ENCODE data around the gene DMAC1. TPM values are rescaled to one million over a fixed set of nuclear protein-coding genes. Genes with fewer than 3 reads are reported as not detected.

The DMAC1 gene
- polyA plus RNA-seq, 12 donors = 30.3 to 76.7 (median 66.8) TPM; not detected in 1

DNA sequence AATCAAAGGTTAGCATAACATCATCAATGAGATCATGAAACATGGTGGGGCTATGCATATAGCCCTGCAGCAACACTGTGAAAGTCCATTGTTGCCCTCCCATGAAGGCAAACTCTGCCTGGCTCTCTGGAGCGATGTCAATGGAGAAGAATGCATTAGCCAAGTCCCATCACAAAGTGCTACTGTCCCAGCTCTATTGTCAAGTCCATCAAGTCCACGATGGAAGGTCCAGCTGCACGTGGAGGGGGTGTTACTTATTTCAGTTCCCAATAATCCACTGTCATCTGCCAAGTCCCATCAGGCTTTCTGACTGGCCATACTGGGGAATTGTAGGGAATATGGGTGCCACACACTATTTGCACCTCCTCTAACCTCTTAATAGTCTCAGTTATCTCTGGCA lies 10.8 kb downstream of the DMAC1 start:
- no peak for DNase-seq

DNA sequence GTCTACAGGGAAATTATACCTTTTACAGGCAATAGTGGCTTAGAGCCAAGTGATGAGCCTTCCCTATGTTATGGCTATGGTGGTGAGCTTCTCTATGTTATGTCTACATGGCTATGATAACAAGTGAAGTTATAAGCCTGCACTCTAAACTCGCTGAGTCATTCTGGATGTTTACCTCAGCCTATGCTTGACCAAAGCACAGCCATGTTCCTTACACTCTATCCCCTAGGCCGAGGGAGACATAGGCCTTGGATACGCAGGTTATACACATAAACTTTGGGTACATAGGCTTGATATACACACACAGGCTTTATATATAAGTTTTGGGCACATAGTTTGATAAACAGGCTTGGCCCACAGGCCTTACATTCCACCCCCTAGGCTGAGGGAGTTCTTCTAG lies 13.8 kb downstream of the DMAC1 start:
- DNase-seq = no peak

DNA sequence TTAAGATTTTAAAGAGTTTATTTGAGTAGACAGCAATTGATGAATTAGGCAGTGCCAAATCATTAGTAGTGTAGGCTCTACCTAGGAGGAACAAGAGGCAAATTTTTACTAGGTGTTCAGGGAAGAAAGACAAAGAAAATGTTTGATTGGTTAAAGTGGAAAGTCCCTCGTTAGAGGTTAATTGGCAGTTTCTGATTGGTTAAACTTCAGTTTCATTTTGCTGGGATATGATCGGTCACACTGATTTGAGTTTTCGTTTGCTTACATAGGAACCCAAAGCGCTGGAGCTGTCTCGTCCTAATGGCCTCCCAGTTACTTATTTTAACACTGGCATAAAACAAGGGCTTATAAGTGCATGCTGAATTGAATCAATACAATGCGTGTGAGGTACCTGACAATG lies 15.1 kb downstream of the DMAC1 start:
- no peak for DNase-seq

DNA sequence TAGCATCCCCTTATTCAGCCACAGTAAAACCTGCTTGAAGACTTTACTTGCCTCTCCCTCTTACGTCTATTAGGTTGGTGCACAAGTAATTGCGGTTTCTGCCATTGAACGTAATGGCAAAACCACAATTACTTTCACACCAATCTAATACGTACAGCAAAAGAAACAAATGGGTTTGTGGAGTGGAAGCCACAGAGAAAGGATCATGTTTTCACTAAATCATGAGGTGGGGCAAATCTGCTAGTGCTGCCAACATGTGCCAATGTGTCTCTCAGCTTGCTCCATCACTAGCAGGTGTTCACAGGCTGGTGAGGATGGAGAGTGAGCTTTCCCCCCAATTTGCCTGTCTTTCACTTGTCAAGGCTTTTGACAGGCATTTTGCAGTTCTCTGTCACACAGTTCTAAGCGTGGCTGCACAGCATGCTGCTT lies 15.9 kb downstream of the DMAC1 start:
- DNase-seq = no peak

DNA sequence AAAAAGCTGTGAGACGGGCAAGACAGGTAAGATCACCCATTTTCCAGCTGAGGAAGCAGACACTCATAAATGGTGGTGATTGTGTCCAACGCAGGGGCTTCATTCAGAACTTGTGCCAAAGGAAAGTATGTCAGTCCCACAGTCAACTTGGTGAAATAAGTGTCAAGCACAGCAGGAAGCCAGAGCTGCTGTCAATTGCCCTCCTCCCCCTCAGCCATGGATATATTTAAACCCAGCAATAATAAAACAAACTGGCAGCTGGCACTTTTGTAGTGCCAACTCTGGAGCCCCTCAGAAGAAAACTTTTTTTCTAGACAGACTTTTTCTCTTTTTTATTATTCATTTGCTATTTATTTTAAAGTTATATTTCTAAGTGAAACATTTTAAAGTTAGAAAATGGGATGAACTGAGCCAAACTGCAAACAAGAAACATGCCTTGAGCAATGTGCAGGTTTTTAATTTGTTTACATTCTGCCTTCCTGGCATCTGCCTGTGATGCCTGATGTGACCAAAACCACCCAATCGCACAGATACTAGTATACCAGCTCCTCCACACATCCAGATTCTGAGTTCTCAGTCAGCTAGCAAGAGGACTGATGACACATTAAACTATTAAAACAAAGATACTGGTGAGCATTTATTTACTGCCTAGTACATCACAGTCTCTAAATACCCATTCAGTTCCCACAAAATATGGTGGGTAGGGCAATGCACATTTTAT lies 17.0 kb downstream of the DMAC1 start:
- DNase-seq = no peak

DNA sequence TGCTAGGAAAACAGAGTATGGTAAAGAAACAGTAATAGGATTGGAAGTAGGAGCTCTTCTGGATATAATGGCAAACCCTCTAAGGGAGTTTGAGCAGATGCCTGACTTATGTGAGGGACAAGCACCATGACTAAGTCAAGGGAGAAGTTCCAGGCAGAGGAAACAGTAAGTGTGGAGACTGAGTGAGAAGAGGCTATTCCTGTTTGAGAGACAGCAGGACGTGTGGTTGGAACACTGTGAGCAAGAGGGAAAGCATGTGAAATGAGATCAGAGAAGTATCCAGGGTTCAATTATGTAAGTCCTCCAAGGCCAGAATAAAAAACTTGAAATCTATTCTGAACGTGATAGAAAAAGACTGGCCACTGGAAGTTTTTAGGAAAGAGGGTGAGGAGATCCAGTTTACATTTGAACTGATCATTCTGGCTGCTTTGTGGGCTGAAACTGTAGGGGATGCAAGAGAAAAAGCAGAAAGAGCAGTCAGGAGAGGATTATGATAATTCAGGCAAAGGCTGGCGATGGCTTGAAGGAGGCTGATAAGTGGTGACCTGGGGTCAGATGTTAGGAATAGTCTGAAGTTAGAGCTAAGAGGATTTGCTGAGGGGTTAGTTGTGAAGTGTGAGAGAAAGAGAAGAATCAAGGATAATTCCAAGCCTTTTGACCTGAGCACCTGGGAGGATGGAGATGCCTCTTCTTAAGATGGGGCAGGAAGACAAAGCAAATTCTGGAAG lies 19.2 kb downstream of the DMAC1 start:
- DNase-seq = no peak

DNA sequence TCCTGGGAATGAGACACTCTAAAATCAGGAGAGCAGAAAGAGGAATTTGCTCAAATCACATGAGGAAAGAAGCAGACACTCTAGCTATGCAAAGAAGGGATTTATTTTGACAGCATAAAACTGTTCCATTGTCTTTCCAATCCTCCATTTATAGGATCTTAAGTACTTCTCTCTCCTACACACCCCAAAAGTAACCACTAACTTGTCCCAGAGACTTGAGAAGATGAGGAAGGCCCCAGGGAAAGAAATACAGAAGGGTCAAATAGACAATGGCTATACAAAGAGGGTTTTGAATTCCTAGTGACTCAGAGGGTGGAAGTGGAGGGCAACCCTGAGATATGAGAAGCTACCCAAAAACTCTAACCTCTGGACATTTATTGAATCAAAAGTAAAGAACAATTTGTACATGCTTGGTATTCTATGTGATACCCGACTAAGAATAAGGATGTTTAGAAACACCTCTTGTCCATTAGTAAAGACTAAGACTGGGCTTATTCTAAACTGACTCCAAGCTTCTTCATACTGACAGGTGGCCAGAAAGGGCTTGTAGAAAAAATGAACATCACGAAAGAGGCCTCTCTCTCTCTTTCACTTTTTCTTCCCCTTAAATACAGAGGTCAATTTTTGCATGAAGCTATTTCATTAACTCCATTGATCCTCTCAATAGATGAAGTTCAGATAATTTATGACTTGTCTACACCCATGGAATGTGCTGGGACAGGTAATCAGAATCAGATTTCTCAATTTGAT lies 20.6 kb downstream of the DMAC1 start:
- no peak for DNase-seq

DNA sequence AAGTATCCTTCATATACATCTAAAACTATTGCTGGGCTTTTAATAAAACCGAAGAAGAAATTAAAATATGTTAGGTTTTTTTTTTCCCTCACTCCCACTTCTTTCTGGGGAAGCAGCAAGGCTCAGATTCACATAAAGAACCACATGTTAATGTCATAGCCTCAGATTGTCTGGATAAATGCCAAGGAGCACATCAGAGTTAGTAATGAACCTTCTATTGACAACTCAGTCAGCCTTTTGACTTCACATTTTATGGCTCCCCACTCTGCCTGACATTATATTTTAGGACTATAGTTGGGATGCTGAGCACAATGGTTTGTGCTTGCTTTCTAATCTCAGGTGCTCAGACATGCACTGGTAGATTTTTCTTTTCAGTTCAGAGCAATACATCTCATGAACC lies 21.8 kb downstream of the DMAC1 start:
- no peak for DNase-seq

DNA sequence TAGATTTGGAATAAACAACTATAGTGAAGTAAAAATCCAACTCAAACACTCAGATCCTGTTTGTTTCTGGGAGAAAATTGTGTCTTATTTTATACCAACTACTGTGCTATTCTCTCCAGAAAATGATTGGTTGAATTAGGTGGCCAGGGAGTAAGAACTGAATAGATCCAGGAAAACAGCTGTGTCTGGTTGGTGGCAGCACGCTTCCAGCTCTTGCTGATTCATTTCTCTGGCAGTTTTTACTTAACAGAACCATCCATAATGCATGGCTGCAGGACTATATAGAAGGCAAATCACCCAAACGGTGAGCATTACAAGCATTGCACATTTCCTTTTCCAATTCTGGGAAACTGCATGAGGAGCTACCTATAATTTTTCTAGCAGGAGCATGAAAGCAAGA lies 29.5 kb downstream of the DMAC1 start:
- DNase-seq = no peak

DNA sequence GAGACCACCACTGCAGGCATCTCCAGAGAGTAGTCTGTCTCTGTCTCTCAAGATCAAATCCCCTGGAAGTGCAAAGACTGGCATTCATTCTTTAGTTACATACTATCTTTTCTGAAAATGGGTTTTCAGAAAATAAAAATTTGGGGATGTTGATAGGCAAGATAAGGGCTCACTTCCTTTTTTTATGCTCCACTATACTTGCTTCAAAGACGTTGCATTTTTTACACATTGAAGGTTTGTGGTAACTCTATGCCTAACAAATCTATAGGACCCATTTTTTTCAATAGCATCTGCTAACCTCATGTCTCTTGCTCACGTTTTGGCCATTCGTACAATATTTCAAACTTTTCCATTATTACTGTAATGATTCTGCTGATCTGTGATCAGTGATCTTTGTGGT lies 37.0 kb downstream of the DMAC1 start:
- no peak for DNase-seq

DNA sequence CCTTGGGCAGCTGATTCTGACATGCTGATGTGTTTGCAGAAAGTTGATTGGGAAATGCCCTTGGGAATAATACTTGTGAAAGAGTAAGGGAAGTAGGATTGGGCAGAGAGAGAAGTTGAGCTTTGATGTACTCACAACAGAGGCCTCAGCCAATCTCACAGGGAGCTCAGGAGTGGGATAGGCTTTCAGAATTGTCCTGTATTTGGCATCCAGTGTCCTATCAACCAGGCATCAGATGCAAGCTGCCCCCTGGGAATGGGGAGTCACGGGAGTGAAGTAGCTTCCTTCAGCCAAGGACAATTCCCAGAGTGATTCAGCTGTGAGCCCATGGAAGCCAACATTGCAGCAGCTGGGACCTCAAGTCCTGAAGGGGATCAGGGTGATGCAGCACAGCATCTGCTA lies 39.6 kb downstream of the DMAC1 start:
- no peak for DNase-seq

DNA sequence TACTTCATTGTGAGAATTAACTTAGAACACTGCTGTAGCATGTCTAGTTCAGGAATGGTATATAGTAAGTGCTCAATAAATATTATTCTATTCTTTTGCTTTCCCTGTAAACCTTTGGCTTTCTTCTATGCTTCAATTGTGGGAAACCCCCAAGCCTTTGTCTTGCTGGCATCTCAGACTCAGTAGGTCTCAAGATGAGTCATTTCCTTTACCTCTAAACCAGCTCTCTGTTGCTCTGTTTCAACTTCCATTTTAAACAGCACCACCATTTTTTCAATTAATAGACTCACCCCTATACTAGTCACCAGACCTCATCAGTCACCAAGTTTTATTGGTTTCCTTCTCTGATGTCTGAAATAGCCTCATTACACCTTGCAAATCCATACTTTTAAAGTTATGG lies 43.5 kb downstream of the DMAC1 start:
- no peak for DNase-seq

DNA sequence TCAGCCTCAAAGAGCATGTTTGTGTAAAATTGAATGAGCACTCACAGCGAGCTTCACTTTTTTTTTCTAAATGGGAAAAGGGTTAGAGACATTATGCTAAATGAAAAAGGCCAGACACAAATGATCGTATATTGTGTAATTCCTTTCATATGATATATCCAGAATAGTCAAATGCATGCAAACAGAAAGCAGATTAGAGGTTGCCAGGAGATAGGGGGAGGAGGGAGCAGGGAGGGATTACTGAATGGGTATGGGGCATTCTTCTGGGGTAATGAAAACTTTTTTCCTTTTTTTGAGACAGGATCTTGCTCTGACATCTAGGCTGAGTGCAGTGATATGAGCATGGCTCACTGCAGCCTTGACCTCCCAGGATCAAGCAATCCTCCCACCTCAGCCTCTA lies 47.1 kb downstream of the DMAC1 start:
- DNase-seq = no peak
